ENCODE results near the gene BRD1. TPM values are rescaled to one million over a fixed set of nuclear protein-coding genes. Genes with fewer than 3 reads are reported as not detected.

The BRD1 gene
- total and polyA plus RNA-seq, 2 experiments from 2014 or later, result 25.0 to 25.9 TPM

DNA sequence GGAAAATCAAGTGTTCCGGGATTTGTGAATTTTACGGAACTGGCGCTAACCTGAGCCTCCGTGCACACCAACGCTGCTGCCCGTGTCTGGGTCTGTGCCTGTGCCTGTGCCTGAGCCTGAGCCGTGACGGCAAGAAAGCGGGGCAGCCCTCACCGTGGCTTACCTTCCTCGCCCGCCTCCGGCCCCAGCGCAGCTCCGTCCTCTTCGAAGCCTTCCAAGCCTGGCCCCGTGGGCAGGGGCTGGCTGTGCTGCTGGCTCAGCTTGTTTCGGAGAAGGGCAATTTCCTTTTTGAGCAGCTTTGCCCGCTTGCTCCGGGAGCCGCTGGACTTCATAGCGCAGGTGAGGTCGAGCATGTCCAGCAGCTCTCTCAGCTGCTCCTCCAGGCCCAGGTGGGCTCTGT, 33.8 kb downstream of the BRD1 start:
- Histone ChIP-seq H3K4me1 (ENCODE audit: insufficient read depth) (peaks cover 5% of the 10 kb centered on the region), H3K79me2 (peaks cover 99% of the 10 kb centered on the region), H2AFZ (no peak overlapping the region), H3K27ac (no peak overlapping the region), H3K9me2 (replicated peaks; ENCODE audit: insufficient read depth) (no peaks in the 10 kb centered on the region), H3K27me3 (no peaks in the 10 kb centered on the region), H3K9me3 (ENCODE audit: low read depth) (no peaks in the 10 kb centered on the region), H4K20me1 (ENCODE audit: insufficient read depth, poor library complexity, severe bottlenecking) (peaks cover 93% of the 10 kb centered on the region), H3K36me3 (replicated peaks; ENCODE audit: insufficient read depth, low read depth) (peaks cover 4% of the 10 kb centered on the region), H3K4me3 (no peak overlapping the region), H3K4me2 (no peak overlapping the region)
- DNase-seq (ENCODE audit: low spot score), result no peak
- 93% methylated on average over 23 of the region's 23 CpGs for WGBS (ENCODE audit: low lambda C conversion rate, missing lambda C conversion rate)
- TF ChIP-seq CTCF (IDR thresholded peaks at IDR 0.05; ENCODE audit: poor library complexity) (no peak), EZH2phosphoT487 (IDR thresholded peaks at IDR 0.05; ENCODE audit: low read depth, severe bottlenecking, unreplicated experiment) (no peak), EZH2 (IDR thresholded peaks at IDR 0.05; ENCODE audit: borderline replicate concordance) (no peak)

DNA sequence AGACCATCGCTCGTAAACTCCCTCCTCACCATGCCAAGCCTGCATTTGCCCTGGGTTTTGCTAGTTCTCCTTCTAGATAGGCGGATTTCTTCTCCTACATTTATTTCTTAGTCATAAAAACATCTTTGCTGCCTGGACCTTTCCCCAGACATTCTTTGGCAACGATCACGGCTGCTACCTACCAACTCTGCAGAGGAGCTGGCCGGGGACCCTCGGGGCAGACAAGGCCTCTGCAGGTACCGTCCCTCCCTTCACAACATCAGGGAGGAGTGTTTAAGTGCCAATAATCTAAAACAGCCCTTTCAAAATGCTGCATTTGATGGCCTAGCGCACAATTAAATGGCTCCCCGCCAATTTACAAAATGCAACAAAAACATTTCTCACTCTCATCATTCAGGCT, 34.4 kb downstream of the BRD1 start:
- H3K79me2 ChIP-seq, result peaks cover 99% of the 10 kb centered on the region
- peaks cover 4% of the 10 kb centered on the region for H3K36me3 ChIP-seq (replicated peaks; ENCODE audit: insufficient read depth, low read depth)
- no peak overlapping the region for H3K27ac ChIP-seq

GRCh38 chr22:49792107-49792506, 35.6 kb downstream of the BRD1 start:
- Histone ChIP-seq H3K4me2 (no peak overlapping the region), H3K27me3 (no peaks in the 10 kb centered on the region), H3K79me2 (peaks cover 99% of the 10 kb centered on the region), H4K20me1 (ENCODE audit: insufficient read depth, poor library complexity, severe bottlenecking) (peaks cover 93% of the 10 kb centered on the region), H3K36me3 (replicated peaks; ENCODE audit: insufficient read depth, low read depth) (peaks cover 4% of the 10 kb centered on the region), H3K4me1 (ENCODE audit: insufficient read depth) (peaks cover 5% of the 10 kb centered on the region), H3K4me3 (no peak overlapping the region), H3K9me3 (ENCODE audit: low read depth) (no peaks in the 10 kb centered on the region), H3K27ac (no peak overlapping the region), H3K9me2 (replicated peaks; ENCODE audit: insufficient read depth) (no peaks in the 10 kb centered on the region), H2AFZ (no peak overlapping the region)
- no peak for TF ChIP-seq EZH2phosphoT487 (IDR thresholded peaks at IDR 0.05; ENCODE audit: low read depth, severe bottlenecking, unreplicated experiment)
- TF ChIP-seq CTCF (IDR thresholded peaks at IDR 0.05; ENCODE audit: poor library complexity), result no peak
- no peak for TF ChIP-seq EZH2 (IDR thresholded peaks at IDR 0.05; ENCODE audit: borderline replicate concordance)
- WGBS (ENCODE audit: low lambda C conversion rate, missing lambda C conversion rate), result 96% methylated on average over 10 of the region's 10 CpGs
- no peak for DNase-seq (ENCODE audit: low spot score)

More for the DNA sequence above, 34.4 kb downstream of the BRD1 start:
- TF ChIP-seq EZH2 (IDR thresholded peaks at IDR 0.05; ENCODE audit: borderline replicate concordance) (no peak), CTCF (IDR thresholded peaks at IDR 0.05; ENCODE audit: poor library complexity) (no peak), EZH2phosphoT487 (IDR thresholded peaks at IDR 0.05; ENCODE audit: low read depth, severe bottlenecking, unreplicated experiment) (no peak)
- Histone ChIP-seq H2AFZ (no peak overlapping the region), H3K4me3 (no peak overlapping the region), H3K9me2 (replicated peaks; ENCODE audit: insufficient read depth) (no peaks in the 10 kb centered on the region), H3K4me1 (ENCODE audit: insufficient read depth) (peaks cover 5% of the 10 kb centered on the region), H4K20me1 (ENCODE audit: insufficient read depth, poor library complexity, severe bottlenecking) (peaks cover 93% of the 10 kb centered on the region), H3K9me3 (ENCODE audit: low read depth) (no peaks in the 10 kb centered on the region), H3K4me2 (no peak overlapping the region), H3K27me3 (no peaks in the 10 kb centered on the region)
- WGBS (ENCODE audit: low lambda C conversion rate, missing lambda C conversion rate), result 71% methylated on average over 10 of the region's 10 CpGs
- DNase-seq (ENCODE audit: low spot score), result no peak

GRCh38 chr22:49791682-49792081, 36.0 kb downstream of the BRD1 start:
- H3K9me3 ChIP-seq (ENCODE audit: low read depth), result no peaks in the 10 kb centered on the region
- WGBS (ENCODE audit: low lambda C conversion rate, missing lambda C conversion rate), result 95% methylated on average over 8 of the region's 10 CpGs
- H3K27me3 ChIP-seq, result no peaks in the 10 kb centered on the region
- H3K36me3 ChIP-seq (replicated peaks; ENCODE audit: insufficient read depth, low read depth), result peaks cover 4% of the 10 kb centered on the region
- H3K4me3 ChIP-seq, result no peak overlapping the region
- TF ChIP-seq EZH2 (IDR thresholded peaks at IDR 0.05; ENCODE audit: borderline replicate concordance), result no peak
- no peak for DNase-seq (ENCODE audit: low spot score)
- peaks cover 5% of the 10 kb centered on the region for H3K4me1 ChIP-seq (ENCODE audit: insufficient read depth)
- no peak overlapping the region for H3K27ac ChIP-seq
- H3K9me2 ChIP-seq (replicated peaks; ENCODE audit: insufficient read depth), result no peaks in the 10 kb centered on the region
- no peak overlapping the region for H2AFZ ChIP-seq
- no peak overlapping the region for H3K4me2 ChIP-seq
- H3K79me2 ChIP-seq, result peaks cover 99% of the 10 kb centered on the region
- peaks cover 95% of the 10 kb centered on the region for H4K20me1 ChIP-seq (ENCODE audit: insufficient read depth, poor library complexity, severe bottlenecking)
